Brain microvascular endothelial cell (primary cell): ENCODE results near the gene ENO1.

Experiments
- DNase-seq: peaks from one replicate; pipeline ENCODE4 v3.0.0-alpha.2; 2020
- H3K27ac ChIP-seq: fragments of 250-450 bp; sonication (Bioruptor Pico); 2 replicates; pipeline ENCODE4 v1.5.1; 2020; ENCODE audit warnings: mild to moderate bottlenecking, moderate library complexity
- H3K27me3 ChIP-seq: fragments of 250-450 bp; sonication (Bioruptor Pico); replicated peaks from 2 replicates; pipeline ENCODE4 v1.5.1; 2020; ENCODE audit warnings: mild to moderate bottlenecking
- H3K36me3 ChIP-seq: fragments of 250-450 bp; sonication (Bioruptor Pico); replicated peaks from 2 replicates; pipeline ENCODE4 v1.5.1; 2020; ENCODE audit warnings: mild to moderate bottlenecking
- H3K4me3 ChIP-seq: 2 replicates; pipeline ENCODE4 v1.5.1; 2011; ENCODE audit warnings: low read depth, mild to moderate bottlenecking, control low read depth, low read length, moderate library complexity
- CTCF ChIP-seq: IDR thresholded peaks from 2 replicates; pipeline ENCODE4 v1.5.1; 2011; ENCODE audit warnings: low read depth, mild to moderate bottlenecking, moderate library complexity, low read length, control low read depth, inconsistent platforms; ENCODE audit errors: missing control alignments
- in situ Hi-C: cut with HindIII; loops from 2 replicates; pipeline ENCODE4 v1.10.0; 2017; ENCODE audit warnings: low sequenced_read_pairs, low pct_ligation_motif_present

ENO1 gene

GRCh38 chr1:8848663-8849386 is 29.7 kb downstream of the ENO1 start:
- TF ChIP-seq CTCF = peak; percentile 95
- in situ Hi-C loops = no loop called here
- DNase-seq = peak; percentile 78
- Histone ChIP-seq H3K27me3 (no peaks in the 10 kb centered on the region), H3K4me3 (no peak overlapping the region), H3K27ac (no peak overlapping the region), H3K36me3 (no peaks in the 10 kb centered on the region)

DNA sequence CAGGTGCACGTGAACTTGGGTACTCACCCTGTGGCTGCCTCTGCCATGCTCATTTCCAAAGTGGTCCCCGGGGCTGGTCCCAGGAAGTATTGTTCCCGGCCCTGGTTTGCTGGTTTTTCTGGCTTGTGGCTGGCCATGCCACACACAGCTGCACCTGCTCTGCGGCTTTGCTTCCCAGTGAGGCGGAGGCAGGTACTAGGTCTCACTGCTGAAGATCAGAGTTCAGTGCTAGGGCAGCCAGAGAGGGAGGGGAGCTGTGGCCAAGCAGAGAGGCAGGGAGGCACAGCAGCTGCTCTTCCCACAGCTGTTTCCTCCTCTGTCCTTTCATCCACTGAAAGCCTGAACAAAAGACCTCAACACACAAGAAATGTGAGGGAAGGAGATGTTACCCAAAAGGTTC is 30.5 kb downstream of the ENO1 start:
- in situ Hi-C loops = no loop called here
- DNase-seq = no peak
- Histone ChIP-seq H3K27ac (no peak overlapping the region), H3K36me3 (no peaks in the 10 kb centered on the region), H3K4me3 (no peak overlapping the region), H3K27me3 (no peaks in the 10 kb centered on the region)
- no peak for TF ChIP-seq CTCF

- in situ Hi-C loops = no loop called here
- H3K27ac ChIP-seq = no peak overlapping the region
- H3K27me3 ChIP-seq = no peaks in the 10 kb centered on the region
- no peak overlapping the region for H3K4me3 ChIP-seq
- DNase-seq = no peak
- no peaks in the 10 kb centered on the region for H3K36me3 ChIP-seq
- no peak for TF ChIP-seq CTCF
Measured at GRCh38 chr1:8846263-8846662, 32.2 kb downstream of the ENO1 start.

DNA sequence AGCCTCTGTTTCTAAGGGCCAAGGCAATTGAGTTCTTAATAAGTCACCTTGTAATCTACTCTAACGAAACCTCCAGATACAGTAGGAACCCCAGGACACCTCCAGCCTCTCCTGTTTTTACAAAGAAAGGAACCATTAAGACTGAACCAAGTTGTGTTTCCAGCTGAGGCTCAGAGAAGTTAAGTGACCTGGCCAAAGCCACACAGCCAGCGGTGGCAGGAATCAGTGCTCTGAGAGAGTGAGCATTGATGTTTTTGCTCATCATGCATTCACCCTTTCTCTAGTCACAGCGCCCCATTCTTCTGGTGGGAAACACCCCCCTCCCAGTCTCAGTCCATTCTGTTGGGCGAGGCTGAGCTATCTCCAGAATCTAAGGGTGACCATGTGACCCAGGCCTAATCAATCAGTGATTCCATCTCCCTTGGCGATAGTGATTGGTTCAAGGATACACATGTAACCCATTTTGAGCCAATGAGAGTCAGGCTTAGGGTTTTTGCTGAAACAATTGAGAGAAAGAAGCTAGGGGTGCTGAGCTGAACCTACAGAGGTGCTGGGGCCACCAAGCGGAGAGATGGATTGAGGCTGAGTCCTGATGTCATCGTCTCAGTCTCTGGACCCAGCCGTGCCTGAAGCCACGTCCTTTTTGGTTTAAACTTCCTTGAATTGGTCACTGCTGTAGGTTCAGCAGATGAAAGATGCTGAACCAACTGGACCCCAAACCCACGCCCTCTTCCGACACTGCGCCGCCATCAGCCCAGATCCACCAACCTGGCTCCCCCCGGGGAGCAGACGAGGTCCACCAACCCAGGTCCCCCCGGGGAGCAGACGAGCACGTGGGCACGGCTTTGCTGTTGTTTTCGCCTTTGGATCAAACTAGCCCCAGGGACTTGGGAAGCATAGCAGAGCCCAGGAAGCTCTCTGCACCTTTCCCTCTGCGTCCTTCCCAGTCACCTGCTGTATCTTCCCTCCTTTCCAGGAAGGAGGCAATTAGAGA is 33.1 kb downstream of the ENO1 start:
- H3K4me3 ChIP-seq = no peak overlapping the region
- no peak for DNase-seq
- H3K27ac ChIP-seq = no peak overlapping the region
- in situ Hi-C loops = no loop called here
- no peaks in the 10 kb centered on the region for H3K27me3 ChIP-seq
- no peaks in the 10 kb centered on the region for H3K36me3 ChIP-seq
- TF ChIP-seq CTCF = no peak

DNA sequence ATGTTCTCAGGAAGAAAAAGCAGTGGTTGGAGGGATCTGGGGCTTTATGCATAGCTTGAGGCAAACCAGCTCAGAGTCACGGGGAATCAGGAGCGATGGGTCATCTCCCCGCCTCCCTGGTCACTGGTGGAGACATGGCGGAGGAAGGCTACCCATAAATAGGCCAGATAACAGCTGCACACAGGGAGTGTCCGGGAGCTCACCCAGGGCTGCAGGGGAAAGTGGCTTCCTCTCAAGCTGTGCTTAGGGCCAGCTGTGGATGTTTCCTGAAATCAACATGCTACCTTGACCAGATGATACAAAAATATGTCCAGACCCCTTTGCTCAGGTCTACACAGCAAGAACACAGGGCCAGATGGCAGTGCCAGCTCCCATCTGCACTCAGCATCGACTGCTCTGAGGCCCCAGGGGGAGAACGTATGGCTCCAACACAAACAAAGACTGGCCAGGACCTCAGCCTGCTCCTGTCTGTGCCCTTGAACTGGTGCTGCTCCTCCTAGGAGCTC is 33.9 kb downstream of the ENO1 start:
- TF ChIP-seq CTCF = no peak
- no peak overlapping the region for H3K4me3 ChIP-seq
- no peak overlapping the region for H3K27ac ChIP-seq
- no peaks in the 10 kb centered on the region for H3K27me3 ChIP-seq
- H3K36me3 ChIP-seq = no peaks in the 10 kb centered on the region
- in situ Hi-C loops = no loop called here
- no peak for DNase-seq
